ENCODE measurements around the gene TCEA3.

DNA sequence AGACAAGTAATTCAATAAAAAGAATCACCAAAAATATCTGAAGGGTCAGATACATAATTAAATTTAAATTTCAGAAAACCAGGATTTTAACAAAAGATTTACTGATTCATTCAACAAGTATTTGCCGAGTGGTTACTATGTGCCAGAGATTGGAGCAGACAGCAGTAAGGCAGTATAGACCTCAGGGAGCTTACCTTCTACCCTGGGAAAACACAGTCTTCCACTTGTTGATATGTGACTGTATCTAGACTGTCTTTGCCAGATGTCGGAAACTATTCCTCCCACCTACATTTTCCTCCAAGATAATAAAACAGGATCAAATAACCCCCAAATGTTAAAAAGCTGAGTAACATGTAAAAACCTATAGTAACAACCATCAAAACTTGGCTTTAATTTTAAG is 86.7 kb downstream of the TCEA3 start:
- no peak for TF ChIP-seq CTCF (conservative IDR thresholded peaks at IDR 0.05 in 1 of 2, IDR thresholded peaks at IDR 0.05 in 1 of 2; ENCODE audit: extremely low read depth in 1 of 2, insufficient read depth in 1 of 2, low read depth in 1 of 2, low read length in 2 of 2)
- no peak for TF ChIP-seq EZH2 (IDR thresholded peaks at IDR 0.05; ENCODE audit: borderline replicate concordance, low read length)
